ENCODE data around the gene C17orf78.
"Not testable (repeated sequence)": the region's sequence is repeated elsewhere in the genome, so short reads cannot be mapped to it uniquely, and the experiment has no call there.

Gene C17orf78

DNA sequence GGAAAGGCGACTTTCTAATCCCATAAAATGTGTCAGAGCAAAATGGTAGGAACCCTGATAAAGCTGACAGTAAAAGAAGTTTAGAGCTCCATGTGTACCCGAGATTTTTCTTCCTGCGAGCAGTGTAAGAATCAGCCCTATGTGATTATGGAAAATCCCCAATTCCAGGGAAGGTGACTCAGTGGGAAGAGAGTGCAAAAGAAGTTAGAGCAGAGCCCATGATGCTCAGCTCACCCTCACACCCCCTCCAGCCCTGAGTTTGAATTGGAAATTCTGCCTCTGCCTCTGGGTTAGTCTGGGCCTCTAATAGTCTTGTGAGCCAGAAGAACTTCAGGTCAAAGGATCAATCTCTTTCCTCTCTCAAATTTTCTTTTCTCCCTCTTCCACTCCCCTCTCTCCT is 12.5 kb downstream of the C17orf78 start:
- no peak for FAIRE-seq

DNA sequence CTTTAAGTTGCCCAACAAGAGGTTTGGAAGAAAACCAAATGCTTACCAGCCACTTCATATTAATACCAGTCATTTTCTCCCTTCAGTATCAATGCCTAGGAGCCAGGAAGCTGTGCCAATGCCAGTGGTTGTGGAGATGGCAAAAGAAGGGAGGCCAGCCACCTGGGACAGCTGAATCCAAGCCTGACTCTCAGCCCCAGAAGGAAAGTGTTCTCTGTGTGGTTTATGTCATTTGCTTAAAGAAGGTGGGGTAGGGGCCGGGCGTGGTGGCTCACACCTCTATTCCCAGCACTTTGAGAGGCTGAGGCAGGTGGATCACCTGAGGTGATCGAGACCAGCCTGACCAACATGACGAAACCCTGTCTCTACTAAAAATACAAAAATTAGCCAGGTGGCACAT is 13.4 kb downstream of the C17orf78 start:
- no peak for FAIRE-seq

DNA sequence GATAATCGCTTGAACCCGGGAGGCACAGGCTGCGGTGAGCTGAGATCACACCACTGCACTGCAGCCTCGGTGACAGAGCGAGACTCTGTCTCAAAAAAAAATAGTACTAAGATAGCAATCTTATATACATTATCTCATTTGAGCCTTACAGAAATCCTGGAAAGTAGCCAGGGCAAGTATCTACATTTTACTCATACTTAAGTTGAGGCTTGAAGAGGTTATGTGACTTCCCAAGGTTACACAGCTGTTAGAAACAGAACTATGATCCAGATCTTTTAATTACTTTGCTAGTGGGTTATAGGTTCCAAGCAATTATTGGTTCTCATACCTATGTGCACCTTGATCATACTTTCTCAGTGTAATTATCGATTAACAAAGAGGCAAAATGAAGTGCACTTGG is 15.4 kb downstream of the C17orf78 start:
- FAIRE-seq = no peak

- FAIRE-seq = no peak
Observed at GRCh38 chr17:37392024-37392590, 16.3 kb downstream of the C17orf78 start.

GRCh38 chr17:37393352-37393751 is 17.6 kb downstream of the C17orf78 start:
- no peak for FAIRE-seq

DNA sequence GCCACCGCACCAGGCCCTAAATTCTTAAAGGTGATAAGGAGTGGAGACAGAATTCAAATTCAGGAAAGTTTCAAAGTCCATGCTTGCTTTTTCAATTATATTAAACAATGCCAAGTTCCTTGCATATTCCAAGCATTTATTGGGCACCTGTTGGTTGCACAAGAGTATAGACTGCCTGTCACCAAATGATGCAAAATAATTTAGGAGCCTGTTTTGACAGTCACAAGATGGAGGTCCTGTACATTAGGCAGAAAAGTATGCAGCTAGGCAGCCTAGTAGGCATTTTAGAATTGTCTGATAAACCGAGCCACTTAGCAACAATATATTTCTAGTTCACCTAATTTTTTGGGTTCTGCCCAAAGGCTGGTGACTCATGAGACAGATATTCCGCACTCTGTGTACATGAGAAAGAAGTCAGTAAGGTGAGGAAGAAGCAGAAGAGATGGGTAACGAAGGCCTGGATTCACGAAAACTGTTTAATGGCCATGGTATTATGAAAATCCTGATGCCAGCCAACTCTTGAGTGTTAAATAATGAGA is 23.5 kb downstream of the C17orf78 start:
- FAIRE-seq = no peak

- FAIRE-seq = no peak
Observed at GRCh38 chr17:37400505-37400904, 24.7 kb downstream of the C17orf78 start.

- FAIRE-seq = not testable (repeated sequence)
Observed at GRCh38 chr17:37405522-37405921, 29.7 kb downstream of the C17orf78 start.

GRCh38 chr17:37405955-37406634 is 30.3 kb downstream of the C17orf78 start:
- no peak for FAIRE-seq

- FAIRE-seq = no peak
Observed at GRCh38 chr17:37406635-37407461, 31.1 kb downstream of the C17orf78 start, which contains the start of the genes ACACA and TADA2A. Gene ACACA (minus strand): TSS chr17:37406836. CDS start chr17:37406299, 537 bp downstream. Gene TADA2A (plus strand): TSS chr17:37406886. CDS start chr17:37411366, 4,480 bp downstream.

- not testable (repeated sequence) for FAIRE-seq
Observed at GRCh38 chr17:37408145-37408479, 32.3 kb downstream of the C17orf78 start.

DNA sequence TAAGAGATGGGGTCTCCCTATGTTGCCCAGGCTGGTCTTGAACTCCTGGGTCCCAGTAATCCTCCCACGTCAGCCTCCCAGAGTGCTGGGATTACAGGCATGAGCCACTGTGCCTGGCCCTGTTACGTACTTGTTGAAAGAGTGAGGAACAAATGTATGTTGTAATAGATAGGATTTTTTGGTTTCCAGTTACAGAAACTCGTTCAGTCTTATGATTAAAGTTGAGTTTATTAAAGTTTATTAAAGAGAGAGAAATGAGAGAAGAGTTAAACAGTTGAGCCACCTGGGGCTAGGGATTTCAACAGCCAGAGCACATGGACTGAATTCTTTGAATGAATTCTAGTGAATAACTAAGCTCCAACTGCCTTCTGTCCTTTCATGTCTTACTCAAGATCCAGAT is 34.6 kb downstream of the C17orf78 start:
- no peak for FAIRE-seq

DNA sequence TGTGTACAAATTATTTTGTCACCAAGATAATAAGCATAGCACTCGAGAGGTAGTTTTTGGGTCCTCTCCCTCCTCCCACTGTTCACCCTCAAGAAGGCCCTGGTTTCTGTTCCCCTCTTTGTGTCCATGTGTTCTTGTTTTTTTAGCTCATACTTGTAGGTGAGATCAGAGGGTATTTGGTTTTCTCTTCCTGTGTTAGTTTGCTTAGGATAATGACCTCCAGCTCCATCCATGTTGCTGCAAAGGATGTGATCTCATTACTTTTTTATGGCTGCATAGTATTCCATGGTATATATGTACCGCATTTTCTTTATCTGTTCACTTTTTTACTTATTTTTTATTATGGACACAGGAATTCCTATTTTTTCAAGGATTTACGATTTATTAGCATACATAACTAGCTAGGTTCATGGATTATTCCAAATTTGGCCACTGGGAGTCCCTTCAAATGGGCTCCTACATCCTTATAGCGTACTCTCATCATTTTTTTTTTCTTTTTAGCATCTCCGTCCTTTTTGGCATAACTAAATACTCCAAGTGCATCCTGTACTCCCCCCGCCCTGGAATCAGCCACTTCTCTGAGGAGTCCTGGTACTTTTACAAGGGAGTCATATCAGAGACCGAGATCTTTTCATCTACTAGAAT is 38.2 kb downstream of the C17orf78 start:
- FAIRE-seq = no peak

GRCh38 chr17:37417852-37418251 is 42.1 kb downstream of the C17orf78 start:
- FAIRE-seq = no peak

- FAIRE-seq = no peak
Observed at GRCh38 chr17:37422971-37423625, 47.3 kb downstream of the C17orf78 start.

DNA sequence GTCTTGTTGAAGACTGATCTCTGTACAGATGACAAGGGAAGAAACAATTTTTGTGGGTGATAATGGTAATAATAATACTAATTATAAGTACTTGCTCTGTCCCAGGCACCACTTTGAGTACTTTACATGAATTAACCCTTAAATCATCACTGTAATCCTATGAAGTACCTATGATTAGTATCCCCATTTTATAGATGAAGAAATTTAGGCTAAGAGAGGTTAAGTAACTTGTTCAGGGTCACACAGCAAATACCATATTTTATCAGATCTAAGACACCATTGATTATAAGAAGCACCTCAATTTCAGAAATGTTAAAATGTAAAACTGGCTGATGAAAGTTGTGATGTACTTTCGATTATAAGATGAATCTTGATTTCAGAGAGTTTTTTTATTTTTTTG is 49.5 kb downstream of the C17orf78 start:
- FAIRE-seq = no peak

DNA sequence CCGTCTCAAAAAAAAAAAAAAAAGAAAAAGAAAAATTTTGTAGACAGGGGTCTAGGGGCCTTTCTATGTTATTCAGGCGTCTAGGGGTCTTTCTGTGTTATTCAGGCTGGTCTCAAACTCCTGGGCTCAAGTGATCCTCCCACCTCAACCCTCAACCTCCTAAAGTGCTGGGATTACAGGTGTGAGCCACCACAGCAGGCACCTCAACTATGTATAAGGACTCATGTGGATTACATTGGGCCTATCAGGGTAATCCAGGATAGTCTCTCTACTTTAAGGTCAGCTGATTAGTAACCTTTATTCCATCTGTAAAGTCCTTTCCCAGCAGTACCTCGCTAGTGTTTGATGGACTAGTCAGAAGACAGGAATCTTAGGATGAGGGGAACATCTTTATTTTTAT is 53.3 kb downstream of the C17orf78 start:
- FAIRE-seq = no peak

DNA sequence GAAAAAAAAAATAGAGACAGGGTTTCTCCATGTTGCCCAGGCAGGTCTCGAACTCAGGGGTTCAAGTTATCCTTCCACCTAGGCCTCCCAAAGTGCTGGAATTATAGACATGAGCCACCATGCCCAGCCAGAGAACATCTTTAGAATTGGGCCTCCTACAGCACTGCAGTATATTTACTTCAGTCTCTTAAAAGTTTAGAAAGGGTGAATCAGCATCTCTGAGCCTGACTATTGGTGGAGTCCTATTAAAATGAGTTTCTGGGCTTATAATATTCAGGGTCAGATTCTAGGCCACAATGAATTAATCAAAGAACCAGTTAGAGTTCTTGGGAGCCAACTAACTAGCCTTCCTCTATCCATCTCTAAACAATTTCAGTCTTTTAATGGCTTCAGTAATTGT is 53.7 kb downstream of the C17orf78 start:
- FAIRE-seq = no peak

DNA sequence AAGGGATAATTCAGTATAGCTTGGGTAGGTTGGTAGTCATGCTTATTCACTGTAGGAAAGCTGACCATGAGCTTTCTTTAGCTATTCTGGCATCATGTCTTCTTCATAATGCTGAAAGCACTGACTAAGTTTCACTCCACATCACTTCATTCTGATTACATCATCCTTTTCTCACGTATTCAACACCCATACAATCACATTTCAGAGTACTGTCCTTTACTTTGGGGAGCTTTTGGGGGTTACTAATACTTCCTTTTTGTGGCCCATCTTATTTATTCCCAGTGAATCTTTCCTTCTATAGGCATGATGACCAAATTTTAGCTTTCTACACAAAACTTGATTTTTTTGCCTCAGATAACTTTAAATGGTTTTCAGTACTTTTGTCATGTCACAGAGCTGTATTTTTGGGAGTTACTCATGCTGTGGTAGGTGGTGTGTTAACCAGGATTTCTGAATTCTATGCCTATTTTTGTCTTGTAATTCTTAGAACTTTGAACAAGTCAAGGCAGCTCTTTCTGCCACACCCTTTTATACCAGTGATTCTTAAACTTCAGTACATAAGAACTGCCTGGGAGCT is 54.4 kb downstream of the C17orf78 start:
- FAIRE-seq = no peak

- FAIRE-seq = no peak
Observed at GRCh38 chr17:37432671-37433070, 56.9 kb downstream of the C17orf78 start.

- FAIRE-seq = no peak
Observed at GRCh38 chr17:37438141-37438540, 62.4 kb downstream of the C17orf78 start.

DNA sequence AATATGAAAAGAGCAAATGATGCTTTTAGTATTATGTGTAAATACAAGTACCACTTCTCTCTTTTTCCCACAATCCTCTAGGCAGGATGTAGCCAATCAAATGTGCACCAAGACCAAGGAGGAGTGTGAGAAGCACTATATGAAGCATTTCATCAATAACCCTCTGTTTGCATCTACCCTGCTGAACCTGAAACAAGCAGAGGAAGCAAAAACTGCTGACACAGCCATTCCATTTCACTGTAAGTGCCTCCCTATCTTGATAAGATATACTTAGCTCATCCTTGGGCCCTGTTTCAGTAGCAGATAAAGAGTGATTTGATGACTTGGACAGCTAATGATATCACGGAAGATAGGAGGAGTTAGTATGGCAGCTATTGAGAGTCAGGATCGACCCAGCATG is 64.6 kb downstream of the C17orf78 start:
- FAIRE-seq = no peak

Measured in A204.1 (cell line).